Activated naive CD4-positive, alpha-beta T cell treated with anti-CD3 and anti-CD28 coated beads for 36 hours (primary cell): ENCODE measurements around the gene CCDC149. TPM values are rescaled to one million over a fixed set of nuclear protein-coding genes. Genes with fewer than 3 reads are reported as not detected.

Experiments used
- CTCF ChIA-PET: fragments of 350-600 bp; sonication (Branson Sonifier 250); formaldehyde crosslinking; loops from one replicate; lab custom pipeline; 2021; ENCODE audit warnings: antibody characterized with exemption; lab: Charles Lee
- DNase-seq: peaks from one replicate; pipeline ENCODE4 v3.0.0-alpha.2; 2020
- H3K27ac Mint-ChIP-seq: one replicate; pipeline ENCODE4 v1.8.0; 2021; ENCODE audit warnings: mild to moderate bottlenecking, mixed read lengths
- H3K27me3 Mint-ChIP-seq: one replicate; pipeline ENCODE4 v1.8.0; 2021; ENCODE audit warnings: low read depth, mixed read lengths
- H3K36me3 Mint-ChIP-seq: one replicate; pipeline ENCODE4 v1.8.0; 2021; ENCODE audit warnings: low read depth, mixed read lengths
- H3K4me1 Mint-ChIP-seq: one replicate; pipeline ENCODE4 v1.8.0; 2021; ENCODE audit warnings: low read depth, mixed read lengths
- H3K4me3 Mint-ChIP-seq: one replicate; pipeline ENCODE4 v1.8.0; 2021; ENCODE audit warnings: mild to moderate bottlenecking, moderate library complexity, mixed read lengths
- H3K9me3 Mint-ChIP-seq: one replicate; pipeline ENCODE4 v1.8.0; 2021; ENCODE audit warnings: mixed read lengths
- intact Hi-C: fragments of 100-400 bp; cut with micrococcal nuclease; formaldehyde crosslinking; loops from one replicate; pipeline ENCODE4 v1.15.1; 2023
- total RNA-seq, 2 experiments: library from RNA; stranded (reverse); gene quantifications; one replicate each; pipeline ENCODE4 v1.2.3, GENCODE V29; 2021

Gene CCDC149
- total RNA-seq, 2 experiments from 2014 or later = not detected

- no peak for DNase-seq
- intact Hi-C loops = no loop called here
- H3K27me3 Mint-ChIP-seq = peaks cover 3% of the 10 kb centered on the region
- no peak overlapping the region for H3K27ac Mint-ChIP-seq
- CTCF ChIA-PET = interaction anchor here (0.8 kb wide), 1 partner anchor 38 kb away, joined by 3 read pairs; no protein-coding TSS in a partner anchor
- H3K9me3 Mint-ChIP-seq = no peaks in the 10 kb centered on the region
- H3K36me3 Mint-ChIP-seq = no peaks in the 10 kb centered on the region
- no peak overlapping the region for H3K4me3 Mint-ChIP-seq
- H3K4me1 Mint-ChIP-seq = no peaks in the 10 kb centered on the region
Measured at GRCh38 chr4:24846716-24847115, 66.1 kb downstream of the CCDC149 start.

- Mint-ChIP-seq H3K4me3 (no peak overlapping the region), H3K27me3 (peaks cover 3% of the 10 kb centered on the region), H3K9me3 (no peaks in the 10 kb centered on the region), H3K4me1 (no peaks in the 10 kb centered on the region), H3K27ac (no peak overlapping the region), H3K36me3 (no peaks in the 10 kb centered on the region)
- intact Hi-C loops = no loop called here
- DNase-seq = no peak
- CTCF ChIA-PET = interaction anchor here (0.8 kb wide), 1 partner anchor 38 kb away, joined by 3 read pairs; no protein-coding TSS in a partner anchor
Measured at GRCh38 chr4:24845902-24846301, 66.9 kb downstream of the CCDC149 start.

- H3K27ac Mint-ChIP-seq = no peak overlapping the region
- intact Hi-C loops = no loop called here
- CTCF ChIA-PET = no interaction called here
- H3K4me3 Mint-ChIP-seq = no peak overlapping the region
- H3K36me3 Mint-ChIP-seq = no peaks in the 10 kb centered on the region
- H3K4me1 Mint-ChIP-seq = no peaks in the 10 kb centered on the region
- peaks cover 2% of the 10 kb centered on the region for H3K27me3 Mint-ChIP-seq
- H3K9me3 Mint-ChIP-seq = no peaks in the 10 kb centered on the region
- no peak for DNase-seq
Measured at GRCh38 chr4:24845132-24845531, 67.7 kb downstream of the CCDC149 start.

GRCh38 chr4:24843096-24843495, 69.7 kb downstream of the CCDC149 start:
- Mint-ChIP-seq H3K4me3 (no peak overlapping the region), H3K9me3 (no peaks in the 10 kb centered on the region)
- CTCF ChIA-PET = no interaction called here

GRCh38 chr4:24842356-24842755, 70.5 kb downstream of the CCDC149 start:
- H3K9me3 Mint-ChIP-seq = no peaks in the 10 kb centered on the region
- CTCF ChIA-PET = interaction anchor here (0.6 kb wide), 1 partner anchor 146 kb away, joined by 3 read pairs; no protein-coding TSS in a partner anchor
- intact Hi-C loops = no loop called here
- H3K27ac Mint-ChIP-seq = no peak overlapping the region
- DNase-seq = no peak
- H3K4me1 Mint-ChIP-seq = no peaks in the 10 kb centered on the region
- no peaks in the 10 kb centered on the region for H3K27me3 Mint-ChIP-seq
- no peaks in the 10 kb centered on the region for H3K36me3 Mint-ChIP-seq
- H3K4me3 Mint-ChIP-seq = no peak overlapping the region

More at GRCh38 chr4:24843096-24843495, 69.7 kb downstream of the CCDC149 start:
- Mint-ChIP-seq H3K27me3 (no peaks in the 10 kb centered on the region), H3K4me1 (no peaks in the 10 kb centered on the region), H3K36me3 (no peaks in the 10 kb centered on the region), H3K27ac (no peak overlapping the region)
- intact Hi-C loops = no loop called here
- no peak for DNase-seq

- Mint-ChIP-seq H3K27ac (no peak overlapping the region), H3K36me3 (no peaks in the 10 kb centered on the region), H3K4me3 (no peak overlapping the region), H3K9me3 (no peaks in the 10 kb centered on the region), H3K4me1 (no peaks in the 10 kb centered on the region), H3K27me3 (no peaks in the 10 kb centered on the region)
- intact Hi-C loops = no loop called here
- no peak for DNase-seq
- CTCF ChIA-PET = no interaction called here
Measured at GRCh38 chr4:24840826-24841543, 71.9 kb downstream of the CCDC149 start.

- no peaks in the 10 kb centered on the region for H3K4me1 Mint-ChIP-seq
- H3K9me3 Mint-ChIP-seq = no peaks in the 10 kb centered on the region
- no peak overlapping the region for H3K4me3 Mint-ChIP-seq
- no peaks in the 10 kb centered on the region for H3K36me3 Mint-ChIP-seq
- no peak for DNase-seq
- no peaks in the 10 kb centered on the region for H3K27me3 Mint-ChIP-seq
- no peak overlapping the region for H3K27ac Mint-ChIP-seq
- CTCF ChIA-PET = no interaction called here
- intact Hi-C loops = no loop called here
Measured at GRCh38 chr4:24840362-24840761, 72.5 kb downstream of the CCDC149 start.

GRCh38 chr4:24837781-24838180, 75.1 kb downstream of the CCDC149 start:
- no peaks in the 10 kb centered on the region for H3K9me3 Mint-ChIP-seq
- CTCF ChIA-PET = no interaction called here
- H3K27ac Mint-ChIP-seq = no peak overlapping the region
- H3K36me3 Mint-ChIP-seq = no peaks in the 10 kb centered on the region
- H3K27me3 Mint-ChIP-seq = peaks cover 2% of the 10 kb centered on the region
- no peak overlapping the region for H3K4me3 Mint-ChIP-seq
- no peaks in the 10 kb centered on the region for H3K4me1 Mint-ChIP-seq
- DNase-seq = no peak
- intact Hi-C loops = no loop called here

GRCh38 chr4:24837336-24837735, 75.5 kb downstream of the CCDC149 start:
- Mint-ChIP-seq H3K27me3 (peaks cover 2% of the 10 kb centered on the region), H3K9me3 (no peaks in the 10 kb centered on the region), H3K4me3 (no peak overlapping the region), H3K36me3 (no peaks in the 10 kb centered on the region), H3K4me1 (no peaks in the 10 kb centered on the region), H3K27ac (no peak overlapping the region)
- intact Hi-C loops = no loop called here
- CTCF ChIA-PET = no interaction called here
- DNase-seq = no peak

- no peaks in the 10 kb centered on the region for H3K4me1 Mint-ChIP-seq
- no peak for DNase-seq
- no peaks in the 10 kb centered on the region for H3K36me3 Mint-ChIP-seq
- no peaks in the 10 kb centered on the region for H3K9me3 Mint-ChIP-seq
- no peak overlapping the region for H3K4me3 Mint-ChIP-seq
- CTCF ChIA-PET = no interaction called here
- peaks cover 2% of the 10 kb centered on the region for H3K27me3 Mint-ChIP-seq
- intact Hi-C loops = no loop called here
- H3K27ac Mint-ChIP-seq = no peak overlapping the region
Measured at GRCh38 chr4:24836661-24837242, 76.1 kb downstream of the CCDC149 start.

- DNase-seq = no peak
- CTCF ChIA-PET = no interaction called here
- H3K4me3 Mint-ChIP-seq = no peak overlapping the region
- H3K36me3 Mint-ChIP-seq = no peaks in the 10 kb centered on the region
- intact Hi-C loops = no loop called here
- H3K4me1 Mint-ChIP-seq = no peaks in the 10 kb centered on the region
- H3K9me3 Mint-ChIP-seq = no peaks in the 10 kb centered on the region
- no peak overlapping the region for H3K27ac Mint-ChIP-seq
- peaks cover 2% of the 10 kb centered on the region for H3K27me3 Mint-ChIP-seq
Measured at GRCh38 chr4:24835696-24836095, 77.1 kb downstream of the CCDC149 start.

- H3K9me3 Mint-ChIP-seq = no peaks in the 10 kb centered on the region
- CTCF ChIA-PET = no interaction called here
- no peaks in the 10 kb centered on the region for H3K36me3 Mint-ChIP-seq
- H3K4me1 Mint-ChIP-seq = no peaks in the 10 kb centered on the region
- DNase-seq = no peak
- H3K27me3 Mint-ChIP-seq = peaks cover 7% of the 10 kb centered on the region
- no peak overlapping the region for H3K4me3 Mint-ChIP-seq
- no peak overlapping the region for H3K27ac Mint-ChIP-seq
- intact Hi-C loops = no loop called here
Measured at GRCh38 chr4:24831637-24832036, 81.2 kb downstream of the CCDC149 start.

- H3K27me3 Mint-ChIP-seq = peaks cover 3% of the 10 kb centered on the region
- no peak overlapping the region for H3K27ac Mint-ChIP-seq
- no peak for DNase-seq
- intact Hi-C loops = no loop called here
- H3K4me3 Mint-ChIP-seq = no peak overlapping the region
- H3K4me1 Mint-ChIP-seq = no peaks in the 10 kb centered on the region
- no peaks in the 10 kb centered on the region for H3K36me3 Mint-ChIP-seq
- CTCF ChIA-PET = no interaction called here
- no peaks in the 10 kb centered on the region for H3K9me3 Mint-ChIP-seq
Measured at GRCh38 chr4:24824720-24825119, 88.1 kb downstream of the CCDC149 start.
